HepG2 (cell line): ENCODE results near the gene TOP2A. TPM values are rescaled to one million over a fixed set of nuclear protein-coding genes. Genes with fewer than 3 reads are reported as not detected.

Source experiments
- AFF4 ChIP-seq: sonication (generic); formaldehyde crosslinking; IDR thresholded peaks from 2 replicates; pipeline ENCODE4 v1.4.0; 2020; ENCODE audit warnings: missing genetic modification reagents
- BHLHE40 ChIP-seq: IDR thresholded peaks from 2 replicates; pipeline ENCODE4 v1.6.1; 2011; ENCODE audit warnings: low read length, improper control_type of control experiment
- HIC2 ChIP-seq: sonication (generic); formaldehyde crosslinking; IDR thresholded peaks from 2 replicates; pipeline ENCODE4 v1.9.0; 2022; ENCODE audit warnings: low read depth, missing genetic modification reagents
- HNF4G ChIP-seq, 2 experiments: sonication (generic) in 1 of 2; formaldehyde crosslinking in 1 of 2; IDR thresholded peaks; 2 replicates each; pipeline versions ENCODE4 v1.4.0 to v1.6.1; 2011 to 2020; ENCODE audit warnings: borderline replicate concordance in 2 of 2, low read depth in 2 of 2, mild to moderate bottlenecking in 2 of 2, low read length in 1 of 2, missing genetic modification reagents in 1 of 2, moderate library complexity in 1 of 2
- KAT8 ChIP-seq: IDR thresholded peaks from 2 replicates; pipeline ENCODE4 v1.6.1; 2016; ENCODE audit warnings: missing genetic modification reagents, missing compliant biosample characterization
- KLF15 ChIP-seq: sonication (generic); formaldehyde crosslinking; IDR thresholded peaks from 2 replicates; pipeline ENCODE4 v1.8.1; 2023; ENCODE audit warnings: borderline replicate concordance, mild to moderate bottlenecking, inconsistent platforms, missing genetic modification reagents, mixed read lengths
- MEF2D ChIP-seq: sonication (generic); formaldehyde crosslinking; IDR thresholded peaks from 2 replicates; pipeline ENCODE4 v1.5.1; 2020; ENCODE audit warnings: mild to moderate bottlenecking, missing genetic modification reagents
- PHF21A ChIP-seq: sonication (generic); formaldehyde crosslinking; IDR thresholded peaks from 2 replicates; pipeline ENCODE4 v1.5.0; 2020; ENCODE audit warnings: mild to moderate bottlenecking, missing genetic modification reagents
- PHF5A ChIP-seq: IDR thresholded peaks from one replicate; pipeline ENCODE4 v1.6.1; 2018; ENCODE audit warnings: low read depth, missing genetic modification reagents; ENCODE audit not compliant: unreplicated experiment
- POGK ChIP-seq: sonication (generic); formaldehyde crosslinking; conservative IDR thresholded peaks from 2 replicates; pipeline ENCODE4 v1.8.0; 2022; ENCODE audit warnings: mild to moderate bottlenecking, moderate library complexity, missing genetic modification reagents
- SNRNP70 ChIP-seq: fragments of 200-400 bp; formaldehyde crosslinking; IDR thresholded peaks from 2 replicates; pipeline ENCODE4 v1.6.1; 2017; ENCODE audit warnings: mild to moderate bottlenecking, low read depth, low read length, moderate library complexity
- THYN1 ChIP-seq: sonication (generic); formaldehyde crosslinking; IDR thresholded peaks from 2 replicates; pipeline ENCODE4 v1.8.1; 2023; ENCODE audit warnings: low read depth, mild to moderate bottlenecking, moderate library complexity, missing genetic modification reagents, borderline replicate concordance
- ZBTB7B ChIP-seq: sonication (generic); formaldehyde crosslinking; IDR thresholded peaks from 2 replicates; pipeline ENCODE4 v1.4.0; 2020; ENCODE audit warnings: missing genetic modification reagents
- ZNF605 ChIP-seq: sonication (generic); formaldehyde crosslinking; IDR thresholded peaks from 2 replicates; pipeline ENCODE4 v1.8.0; 2022; ENCODE audit warnings: mild to moderate bottlenecking, missing genetic modification reagents
- ZNF850 ChIP-seq: sonication (generic); formaldehyde crosslinking; conservative IDR thresholded peaks from 2 replicates; pipeline ENCODE4 v1.9.0; 2021; ENCODE audit warnings: mild to moderate bottlenecking, missing genetic modification reagents
- ZNF891 ChIP-seq: sonication (generic); formaldehyde crosslinking; IDR thresholded peaks from 2 replicates; pipeline ENCODE4 v1.5.0; 2020; ENCODE audit warnings: mild to moderate bottlenecking, missing genetic modification reagents
- polyA plus RNA-seq, 8 experiments: library from polyadenylated mRNA; depleted of rRNA in 3 of 8; stranded (reverse) in 7 of 8; unstranded in 1 of 8; fragments of >200 nt; fragmentation: Illumina TruSeq in 4 of 8; extraction: Trizol in 4 of 8; gene quantifications; 2 replicates each; pipeline versions ENCODE4 v1.2.1 to v1.2.3, GENCODE V29; 2011 to 2016; ENCODE audit warnings: low read depth in 4 of 8, missing spikeins in 1 of 8, mixed read lengths in 1 of 8; ENCODE audit not compliant: insufficient read depth in 1 of 8
- total RNA-seq, 5 experiments: library from RNA; depleted of rRNA; stranded (reverse); fragments of >200 nt; fragmentation: Illumina TruSeq; extraction: Trizol; gene quantifications; 2 replicates each; pipeline ENCODE4 v1.2.3, GENCODE V29; 2016; ENCODE audit warnings: low read depth in 1 of 5
- TF ChIP-seq, protein P1 (sequence below): sonication (generic); formaldehyde crosslinking; IDR thresholded peaks from 2 replicates; pipeline ENCODE4 v1.4.0; 2020; ENCODE audit warnings: missing genetic modification reagents, borderline replicate concordance

The TOP2A gene
- total and polyA plus RNA-seq, 2 of the 13 experiments (the other 11 are each of a cell fraction or from before 2014, with no cell fraction given): 108 to 327 TPM

GRCh38 chr17:40419559-40420331 is 2.0 kb upstream of the TOP2A start (continued):
- TF ChIP-seq AFF4 (CRISPR knock-in tag): no peak
- TF ChIP-seq ZNF605 (CRISPR knock-in tag): no peak
- TF ChIP-seq MEF2D: peak; percentile 94
- no peak for TF ChIP-seq ZNF850 (CRISPR knock-in tag)
- TF ChIP-seq THYN1 (CRISPR knock-in tag): no peak
- TF ChIP-seq, protein P1, sequence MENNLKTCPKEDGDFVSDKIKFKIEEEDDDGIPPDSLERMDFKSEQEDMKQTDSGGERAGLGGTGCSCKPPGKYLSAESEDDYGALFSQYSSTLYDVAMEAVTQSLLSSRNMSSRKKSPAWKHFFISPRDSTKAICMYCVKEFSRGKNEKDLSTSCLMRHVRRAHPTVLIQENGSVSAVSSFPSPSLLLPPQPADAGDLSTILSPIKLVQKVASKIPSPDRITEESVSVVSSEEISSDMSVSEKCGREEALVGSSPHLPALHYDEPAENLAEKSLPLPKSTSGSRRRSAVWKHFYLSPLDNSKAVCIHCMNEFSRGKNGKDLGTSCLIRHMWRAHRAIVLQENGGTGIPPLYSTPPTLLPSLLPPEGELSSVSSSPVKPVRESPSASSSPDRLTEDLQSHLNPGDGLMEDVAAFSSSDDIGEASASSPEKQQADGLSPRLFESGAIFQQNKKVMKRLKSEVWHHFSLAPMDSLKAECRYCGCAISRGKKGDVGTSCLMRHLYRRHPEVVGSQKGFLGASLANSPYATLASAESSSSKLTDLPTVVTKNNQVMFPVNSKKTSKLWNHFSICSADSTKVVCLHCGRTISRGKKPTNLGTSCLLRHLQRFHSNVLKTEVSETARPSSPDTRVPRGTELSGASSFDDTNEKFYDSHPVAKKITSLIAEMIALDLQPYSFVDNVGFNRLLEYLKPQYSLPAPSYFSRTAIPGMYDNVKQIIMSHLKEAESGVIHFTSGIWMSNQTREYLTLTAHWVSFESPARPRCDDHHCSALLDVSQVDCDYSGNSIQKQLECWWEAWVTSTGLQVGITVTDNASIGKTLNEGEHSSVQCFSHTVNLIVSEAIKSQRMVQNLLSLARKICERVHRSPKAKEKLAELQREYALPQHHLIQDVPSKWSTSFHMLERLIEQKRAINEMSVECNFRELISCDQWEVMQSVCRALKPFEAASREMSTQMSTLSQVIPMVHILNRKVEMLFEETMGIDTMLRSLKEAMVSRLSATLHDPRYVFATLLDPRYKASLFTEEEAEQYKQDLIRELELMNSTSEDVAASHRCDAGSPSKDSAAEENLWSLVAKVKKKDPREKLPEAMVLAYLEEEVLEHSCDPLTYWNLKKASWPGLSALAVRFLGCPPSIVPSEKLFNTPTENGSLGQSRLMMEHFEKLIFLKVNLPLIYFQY (CRISPR knock-in tag): no peak
- peak; percentile 79 for TF ChIP-seq KAT8 (CRISPR knock-in tag)
- peak; percentile 76; the same call in 1 of the 2 replicates for TF ChIP-seq ZNF891 (CRISPR knock-in tag)
- TF ChIP-seq HIC2: peak; percentile 98
- peak; percentile 87 for TF ChIP-seq PHF21A (CRISPR knock-in tag)
- TF ChIP-seq POGK (CRISPR knock-in tag): peak; percentile 44
- no peak for TF ChIP-seq BHLHE40
- no peak for TF ChIP-seq KLF15 (CRISPR knock-in tag)
- peak; percentile 86 for TF ChIP-seq HNF4G (IDR thresholded peaks at IDR 0.05; ENCODE audit: borderline replicate concordance, low read depth, low read length)
- TF ChIP-seq HNF4G (CRISPR knock-in tag; IDR thresholded peaks at IDR 0.05; ENCODE audit: borderline replicate concordance, low read depth): peak; percentile 85; the same call in 1 of the 2 replicates
- TF ChIP-seq ZBTB7B (CRISPR knock-in tag): peak; percentile 94
- TF ChIP-seq SNRNP70: no peak
- peak; percentile 69 for TF ChIP-seq PHF5A (CRISPR knock-in tag)
